Activated naive CD8-positive, alpha-beta T cell treated with anti-CD3 and anti-CD28 coated beads, Interleukin-2, amount 10 ng/mL, durations not matched to agents 7 days and 5 days (primary cell): ENCODE measurements around the gene RGMA. TPM values are rescaled to one million over a fixed set of nuclear protein-coding genes. Genes with fewer than 3 reads are reported as not detected.
"Not testable (repeated sequence)": the region's sequence is repeated elsewhere in the genome, so short reads cannot be mapped to it uniquely, and the experiment has no call there.

ENCODE experiments used
- ATAC-seq: fragments of 150-1000 bp; cut with Tn5 transposase; one replicate; pipeline ENCODE4 v1.10.0; 2021; ENCODE audit warnings: low read depth, moderate library complexity
- POLR2A ChIA-PET: fragments of 350-600 bp; sonication (Branson Sonifier 250); formaldehyde crosslinking; loops from one replicate; lab custom pipeline; 2021; ENCODE audit warnings: antibody characterized with exemption; lab: Charles Lee
- DNase-seq: peaks from one replicate; pipeline ENCODE4 v3.0.0; 2021
- H3K27ac Mint-ChIP-seq: one replicate; pipeline ENCODE4 v1.8.0; 2022; ENCODE audit warnings: mild to moderate bottlenecking, mixed read lengths
- H3K27me3 Mint-ChIP-seq: one replicate; pipeline ENCODE4 v1.8.0; 2022; ENCODE audit warnings: mild to moderate bottlenecking, moderate library complexity, mixed read lengths
- H3K36me3 Mint-ChIP-seq: one replicate; pipeline ENCODE4 v1.8.0; 2021; ENCODE audit warnings: mild to moderate bottlenecking, mixed read lengths
- H3K4me1 Mint-ChIP-seq: one replicate; pipeline ENCODE4 v1.8.0; 2021; ENCODE audit warnings: mixed read lengths
- H3K4me3 Mint-ChIP-seq: one replicate; pipeline ENCODE4 v1.8.0; 2022; ENCODE audit warnings: mild to moderate bottlenecking, moderate library complexity, mixed read lengths
- H3K9me3 Mint-ChIP-seq: one replicate; pipeline ENCODE4 v1.8.0; 2021; ENCODE audit warnings: mixed read lengths
- total RNA-seq, 2 experiments: library from RNA; stranded (reverse); gene quantifications; one replicate each; pipeline ENCODE4 v1.2.3, GENCODE V29; 2021

The RGMA gene
- total RNA-seq, 2 experiments from 2014 or later: 0.30 TPM; not detected in 1

GRCh38 chr15:93046120-93046519 lies 42.9 kb downstream of the RGMA start:
- Mint-ChIP-seq H3K9me3 (peaks cover 5% of the 10 kb centered on the region), H3K4me3 (no peak overlapping the region), H3K27ac (no peak overlapping the region), H3K36me3 (no peaks in the 10 kb centered on the region), H3K4me1 (peaks cover 7% of the 10 kb centered on the region), H3K27me3 (peaks cover 10% of the 10 kb centered on the region)
- POLR2A ChIA-PET: no interaction called here
- DNase-seq (no peak), ATAC-seq (no peak)

GRCh38 chr15:93045191-93045785 lies 43.7 kb downstream of the RGMA start:
- ATAC-seq (no peak), DNase-seq (no peak)
- Mint-ChIP-seq H3K27ac (no peak overlapping the region), H3K9me3 (peaks cover 5% of the 10 kb centered on the region), H3K27me3 (peaks cover 10% of the 10 kb centered on the region), H3K36me3 (no peaks in the 10 kb centered on the region), H3K4me1 (peaks cover 7% of the 10 kb centered on the region), H3K4me3 (no peak overlapping the region)
- POLR2A ChIA-PET: no interaction called here

GRCh38 chr15:93044301-93045190 lies 44.5 kb downstream of the RGMA start:
- Mint-ChIP-seq H3K27me3 (peaks cover 11% of the 10 kb centered on the region), H3K4me1 (peaks cover 7% of the 10 kb centered on the region), H3K36me3 (no peaks in the 10 kb centered on the region), H3K27ac (no peak overlapping the region), H3K9me3 (peaks cover 5% of the 10 kb centered on the region), H3K4me3 (no peak overlapping the region)
- POLR2A ChIA-PET: no interaction called here
- ATAC-seq: no peak
- no peak for DNase-seq

- Mint-ChIP-seq H3K27ac (no peak overlapping the region), H3K27me3 (peaks cover 7% of the 10 kb centered on the region), H3K4me3 (no peak overlapping the region), H3K4me1 (peaks cover 7% of the 10 kb centered on the region), H3K9me3 (peaks cover 5% of the 10 kb centered on the region), H3K36me3 (no peaks in the 10 kb centered on the region)
- ATAC-seq (no peak), DNase-seq (no peak)
- POLR2A ChIA-PET: no interaction called here
Measured at GRCh38 chr15:93043621-93044300, 45.2 kb downstream of the RGMA start.

- Mint-ChIP-seq H3K4me3 (no peak overlapping the region), H3K36me3 (no peaks in the 10 kb centered on the region), H3K27ac (no peak overlapping the region), H3K27me3 (peaks cover 5% of the 10 kb centered on the region), H3K4me1 (peaks cover 4% of the 10 kb centered on the region), H3K9me3 (peaks cover 5% of the 10 kb centered on the region)
- POLR2A ChIA-PET: no interaction called here
- ATAC-seq (no peak), DNase-seq (no peak)
Measured at GRCh38 chr15:93042691-93043378, 46.2 kb downstream of the RGMA start.

- H3K4me1 Mint-ChIP-seq: no peaks in the 10 kb centered on the region
- no peak overlapping the region for H3K27ac Mint-ChIP-seq
- peaks cover 5% of the 10 kb centered on the region for H3K9me3 Mint-ChIP-seq
- H3K27me3 Mint-ChIP-seq: peaks cover 3% of the 10 kb centered on the region
- DNase-seq: no peak
- no peaks in the 10 kb centered on the region for H3K36me3 Mint-ChIP-seq
- POLR2A ChIA-PET: no interaction called here
- ATAC-seq: no peak
- H3K4me3 Mint-ChIP-seq: no peak overlapping the region
Measured at GRCh38 chr15:93042211-93042610, 46.8 kb downstream of the RGMA start.

- Mint-ChIP-seq H3K27me3 (peaks cover 1% of the 10 kb centered on the region), H3K36me3 (no peaks in the 10 kb centered on the region), H3K27ac (no peak overlapping the region), H3K4me3 (no peak overlapping the region), H3K9me3 (peaks cover 2% of the 10 kb centered on the region), H3K4me1 (peaks cover under 1% of the 10 kb centered on the region)
- no peak for DNase-seq
- POLR2A ChIA-PET: no interaction called here
- no peak for ATAC-seq
Measured at GRCh38 chr15:93041159-93041547, 47.9 kb downstream of the RGMA start.

- Mint-ChIP-seq H3K4me3 (no peak overlapping the region), H3K9me3 (no peaks in the 10 kb centered on the region), H3K27ac (no peak overlapping the region), H3K36me3 (no peaks in the 10 kb centered on the region), H3K4me1 (peaks cover 6% of the 10 kb centered on the region), H3K27me3 (peaks cover 1% of the 10 kb centered on the region)
- POLR2A ChIA-PET: no interaction called here
- DNase-seq (no peak), ATAC-seq (no peak)
Measured at GRCh38 chr15:93040288-93041158, 48.5 kb downstream of the RGMA start.

- DNase-seq, H3K4me3 Mint-ChIP-seq, H3K27ac Mint-ChIP-seq, POLR2A ChIA-PET, H3K9me3 Mint-ChIP-seq, H3K36me3 Mint-ChIP-seq, H3K4me1 Mint-ChIP-seq, H3K27me3 Mint-ChIP-seq, ATAC-seq: not testable (repeated sequence)
Measured at GRCh38 chr15:93039562-93040287, 49.3 kb downstream of the RGMA start.

GRCh38 chr15:93037820-93038705 lies 50.9 kb downstream of the RGMA start:
- H3K4me1 Mint-ChIP-seq: peaks cover 6% of the 10 kb centered on the region
- ATAC-seq: no peak
- H3K27ac Mint-ChIP-seq: no peak overlapping the region
- POLR2A ChIA-PET: no interaction called here
- DNase-seq: peak; percentile 21
- peaks cover 1% of the 10 kb centered on the region for H3K27me3 Mint-ChIP-seq
- H3K36me3 Mint-ChIP-seq: no peaks in the 10 kb centered on the region
- H3K4me3 Mint-ChIP-seq: no peak overlapping the region
- no peaks in the 10 kb centered on the region for H3K9me3 Mint-ChIP-seq

GRCh38 chr15:93036951-93037819 lies 51.8 kb downstream of the RGMA start:
- Mint-ChIP-seq H3K36me3 (no peaks in the 10 kb centered on the region), H3K4me1 (peaks cover 6% of the 10 kb centered on the region), H3K27ac (no peak overlapping the region), H3K4me3 (no peak overlapping the region), H3K27me3 (peaks cover 1% of the 10 kb centered on the region), H3K9me3 (no peaks in the 10 kb centered on the region)
- peak; percentile 23 for DNase-seq
- ATAC-seq: no peak
- POLR2A ChIA-PET: no interaction called here
